GM13977 (cell line): ENCODE results near the gene SRPK1.

Experiments
- DNase-seq: peaks from one replicate; pipeline ENCODE4 v3.0.0; 2012; ENCODE audit warnings: low spot score
- in situ Hi-C: fragments of 300-500 bp; cut with MboI; formaldehyde crosslinking; loops from one replicate; pipeline ENCODE4 v1.12.0; 2022; ENCODE audit warnings: low sequenced_read_pairs, low pct_unique_long_range_greater_than_20kb, mixed read lengths, inconsistent platforms; ENCODE audit not compliant: unreplicated experiment
- TF ChIP-seq, protein P1 (sequence below): IDR thresholded peaks from 2 replicates; pipeline ENCODE4 v1.5.1; 2012; ENCODE audit warnings: mild to moderate bottlenecking, control low read depth; ENCODE audit not compliant: insufficient read depth; ENCODE audit errors: extremely low read depth, missing control alignments

Gene SRPK1

GRCh38 chr6:35810971-35811698 lies 109.8 kb downstream of the SRPK1 start:
- in situ Hi-C loops = no loop called here
- no peak for DNase-seq
- TF ChIP-seq, protein P1, sequence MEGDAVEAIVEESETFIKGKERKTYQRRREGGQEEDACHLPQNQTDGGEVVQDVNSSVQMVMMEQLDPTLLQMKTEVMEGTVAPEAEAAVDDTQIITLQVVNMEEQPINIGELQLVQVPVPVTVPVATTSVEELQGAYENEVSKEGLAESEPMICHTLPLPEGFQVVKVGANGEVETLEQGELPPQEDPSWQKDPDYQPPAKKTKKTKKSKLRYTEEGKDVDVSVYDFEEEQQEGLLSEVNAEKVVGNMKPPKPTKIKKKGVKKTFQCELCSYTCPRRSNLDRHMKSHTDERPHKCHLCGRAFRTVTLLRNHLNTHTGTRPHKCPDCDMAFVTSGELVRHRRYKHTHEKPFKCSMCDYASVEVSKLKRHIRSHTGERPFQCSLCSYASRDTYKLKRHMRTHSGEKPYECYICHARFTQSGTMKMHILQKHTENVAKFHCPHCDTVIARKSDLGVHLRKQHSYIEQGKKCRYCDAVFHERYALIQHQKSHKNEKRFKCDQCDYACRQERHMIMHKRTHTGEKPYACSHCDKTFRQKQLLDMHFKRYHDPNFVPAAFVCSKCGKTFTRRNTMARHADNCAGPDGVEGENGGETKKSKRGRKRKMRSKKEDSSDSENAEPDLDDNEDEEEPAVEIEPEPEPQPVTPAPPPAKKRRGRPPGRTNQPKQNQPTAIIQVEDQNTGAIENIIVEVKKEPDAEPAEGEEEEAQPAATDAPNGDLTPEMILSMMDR = no peak

DNA sequence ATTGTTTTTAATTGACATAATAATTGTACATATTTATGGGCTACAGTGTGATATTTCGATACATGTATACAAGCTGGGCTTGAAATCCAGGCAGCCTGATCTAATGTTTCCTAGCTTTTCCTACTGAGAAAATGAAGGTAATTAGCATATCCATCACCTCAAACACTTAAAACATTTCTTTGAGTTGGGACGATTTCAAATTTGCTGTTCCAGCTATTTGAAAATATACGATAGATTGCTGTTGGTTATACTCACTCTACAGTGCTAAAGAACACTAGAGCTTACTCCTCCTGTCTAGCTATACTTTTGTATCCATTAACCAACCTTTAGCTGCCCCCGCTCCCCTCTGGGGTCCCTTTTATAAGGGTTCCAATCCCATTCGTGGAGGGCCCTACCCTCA lies 111.1 kb downstream of the SRPK1 start:
- no peak for DNase-seq
- in situ Hi-C loops = no loop called here

DNA sequence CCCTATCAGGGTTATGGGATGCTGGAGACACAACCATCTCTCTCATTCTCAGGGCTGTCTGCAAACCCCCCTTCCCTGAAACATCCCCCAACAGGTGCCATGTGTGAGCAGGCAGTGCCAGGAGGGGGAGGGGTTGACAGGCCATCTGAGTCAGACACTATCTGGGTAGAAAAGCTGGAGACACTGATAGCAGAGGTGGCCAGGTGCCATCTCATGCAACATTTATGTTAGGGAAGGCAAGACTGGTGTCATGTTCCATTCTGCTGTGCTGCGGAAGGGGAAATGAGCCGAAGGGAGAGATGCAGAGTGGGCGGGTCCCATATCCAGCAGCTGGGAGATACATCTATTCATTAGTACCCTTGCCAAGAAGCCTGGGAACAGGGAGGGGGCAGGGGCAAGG lies 112.2 kb downstream of the SRPK1 start:
- in situ Hi-C loops = no loop called here
- TF ChIP-seq, protein P1 = no peak
- DNase-seq = no peak

More for the DNA sequence above, 111.1 kb downstream of the SRPK1 start:
- TF ChIP-seq, protein P1 = no peak

GRCh38 chr6:35804996-35805736 lies 115.7 kb downstream of the SRPK1 start, which contains the start of gene LHFPL5:
TSS of gene LHFPL5 (plus strand) at chr6:35805352. CDS start at chr6:35805671, 319 bp downstream.
- TF ChIP-seq, protein P1 = no peak
- DNase-seq = peak; percentile 85
- in situ Hi-C loops = no loop called here

DNA sequence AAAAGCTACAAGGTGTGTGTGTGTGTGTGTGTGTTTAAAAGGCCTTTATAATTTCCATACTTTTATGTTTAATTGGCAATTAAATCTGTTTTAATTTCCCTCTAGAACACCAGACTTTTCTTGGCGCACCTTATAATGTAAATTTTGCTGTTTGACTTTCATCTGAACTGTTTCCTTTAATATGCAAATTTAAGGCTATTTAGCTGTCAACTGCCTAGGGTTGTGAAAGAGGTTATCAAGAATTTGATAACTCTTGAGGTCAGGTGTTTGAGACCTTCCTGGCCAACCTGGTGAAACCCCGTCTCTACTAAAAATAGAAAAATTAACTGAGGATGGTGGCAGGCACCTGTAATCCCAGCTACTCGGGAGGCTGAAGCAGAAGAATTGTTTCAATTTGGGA lies 119.8 kb downstream of the SRPK1 start:
- DNase-seq = no peak
- in situ Hi-C loops = no loop called here
- TF ChIP-seq, protein P1 = no peak

DNA sequence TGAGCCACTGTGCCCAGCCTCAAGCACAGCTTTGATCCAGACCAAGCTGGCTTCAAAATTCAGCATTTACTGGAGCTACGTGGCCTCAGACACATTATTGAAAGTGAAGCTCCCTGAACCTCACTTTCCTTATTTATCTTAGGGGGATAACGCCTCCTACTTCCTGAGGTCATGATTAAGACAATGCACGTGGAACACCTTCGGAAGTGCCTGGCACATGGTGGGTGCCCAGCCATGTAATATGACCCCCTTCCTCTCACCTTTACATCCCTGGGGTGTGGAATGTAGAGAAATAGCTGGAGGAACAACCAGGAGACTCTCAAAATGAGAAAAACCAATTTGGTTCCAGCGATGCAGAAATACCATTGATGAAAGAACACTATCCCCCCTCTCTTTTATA lies 122.2 kb downstream of the SRPK1 start:
- TF ChIP-seq, protein P1 = no peak
- DNase-seq = no peak
- in situ Hi-C loops = no loop called here
